Stimulated activated naive CD8-positive, alpha-beta T cell treated with anti-CD3 and anti-CD28 coated beads, Interleukin-15, Interleukin-2, amounts not matched to agents 100 ng/mL and 50 ng/mL, for 24 hours (primary cell): ENCODE data around the gene INPP5D.
"Not testable (repeated sequence)": the region's sequence is repeated elsewhere in the genome, so short reads cannot be mapped to it uniquely, and the experiment has no call there.

ENCODE experiments used
- H3K27ac Mint-ChIP-seq: one replicate; pipeline ENCODE4 v1.8.0; 2021; ENCODE audit warnings: mild to moderate bottlenecking, mixed read lengths
- H3K27me3 Mint-ChIP-seq: one replicate; pipeline ENCODE4 v1.8.0; 2021; ENCODE audit warnings: mixed read lengths
- H3K36me3 Mint-ChIP-seq: one replicate; pipeline ENCODE4 v1.8.0; 2021; ENCODE audit warnings: low read depth, mixed read lengths
- H3K4me1 Mint-ChIP-seq: one replicate; pipeline ENCODE4 v1.8.0; 2021; ENCODE audit warnings: low read depth, mixed read lengths
- H3K4me3 Mint-ChIP-seq: one replicate; pipeline ENCODE4 v1.8.0; 2021; ENCODE audit warnings: mild to moderate bottlenecking, mixed read lengths
- H3K9me3 Mint-ChIP-seq: one replicate; pipeline ENCODE4 v1.8.0; 2021; ENCODE audit warnings: mixed read lengths

Gene INPP5D

DNA sequence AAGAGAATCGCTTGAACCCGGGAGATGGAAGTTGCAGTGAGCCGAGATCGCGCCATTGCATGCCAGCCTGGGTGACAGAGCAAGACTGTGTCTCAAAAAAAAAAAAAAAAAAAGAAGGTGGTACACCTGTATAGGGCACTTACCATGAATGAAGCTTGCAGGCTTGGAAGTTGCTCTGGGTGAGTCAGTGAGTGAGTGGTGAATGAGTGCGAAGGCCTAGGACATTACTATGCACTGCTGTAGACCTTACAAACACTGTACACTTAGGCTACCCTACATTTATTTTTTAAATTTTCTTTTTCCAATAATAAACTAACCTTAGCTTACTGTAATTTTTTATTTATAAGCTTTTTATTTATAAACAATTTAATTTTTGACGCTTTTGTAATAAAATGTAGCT, 113.0 kb downstream of the INPP5D start:
- H3K9me3 Mint-ChIP-seq, result no peaks in the 10 kb centered on the region
- peaks cover 52% of the 10 kb centered on the region for H3K36me3 Mint-ChIP-seq
- no peak overlapping the region for H3K27ac Mint-ChIP-seq
- H3K4me1 Mint-ChIP-seq, result no peaks in the 10 kb centered on the region
- no peak overlapping the region for H3K4me3 Mint-ChIP-seq
- H3K27me3 Mint-ChIP-seq, result no peaks in the 10 kb centered on the region

DNA sequence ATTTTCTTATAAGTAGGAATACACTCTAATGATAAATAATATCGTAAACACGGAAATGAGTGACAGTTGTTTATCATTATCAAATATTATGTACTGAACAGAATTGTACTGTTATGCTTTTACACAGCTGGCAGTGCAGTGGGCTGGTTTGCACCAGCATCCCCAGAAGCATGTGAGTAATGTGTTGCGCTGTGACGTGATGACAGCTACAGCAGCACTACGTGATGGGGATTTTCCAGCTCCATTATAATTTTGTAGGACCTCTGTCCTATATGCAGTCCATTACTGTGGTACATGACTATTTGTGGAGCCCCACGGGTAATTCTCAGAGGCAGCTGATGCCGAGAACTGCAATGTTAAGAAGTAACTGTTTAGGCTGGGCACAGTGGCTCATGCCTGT, 114.0 kb downstream of the INPP5D start:
- Mint-ChIP-seq H3K4me1 (no peaks in the 10 kb centered on the region), H3K36me3 (peaks cover 55% of the 10 kb centered on the region), H3K4me3 (no peak overlapping the region), H3K27ac (no peak overlapping the region), H3K27me3 (no peaks in the 10 kb centered on the region), H3K9me3 (no peaks in the 10 kb centered on the region)

DNA sequence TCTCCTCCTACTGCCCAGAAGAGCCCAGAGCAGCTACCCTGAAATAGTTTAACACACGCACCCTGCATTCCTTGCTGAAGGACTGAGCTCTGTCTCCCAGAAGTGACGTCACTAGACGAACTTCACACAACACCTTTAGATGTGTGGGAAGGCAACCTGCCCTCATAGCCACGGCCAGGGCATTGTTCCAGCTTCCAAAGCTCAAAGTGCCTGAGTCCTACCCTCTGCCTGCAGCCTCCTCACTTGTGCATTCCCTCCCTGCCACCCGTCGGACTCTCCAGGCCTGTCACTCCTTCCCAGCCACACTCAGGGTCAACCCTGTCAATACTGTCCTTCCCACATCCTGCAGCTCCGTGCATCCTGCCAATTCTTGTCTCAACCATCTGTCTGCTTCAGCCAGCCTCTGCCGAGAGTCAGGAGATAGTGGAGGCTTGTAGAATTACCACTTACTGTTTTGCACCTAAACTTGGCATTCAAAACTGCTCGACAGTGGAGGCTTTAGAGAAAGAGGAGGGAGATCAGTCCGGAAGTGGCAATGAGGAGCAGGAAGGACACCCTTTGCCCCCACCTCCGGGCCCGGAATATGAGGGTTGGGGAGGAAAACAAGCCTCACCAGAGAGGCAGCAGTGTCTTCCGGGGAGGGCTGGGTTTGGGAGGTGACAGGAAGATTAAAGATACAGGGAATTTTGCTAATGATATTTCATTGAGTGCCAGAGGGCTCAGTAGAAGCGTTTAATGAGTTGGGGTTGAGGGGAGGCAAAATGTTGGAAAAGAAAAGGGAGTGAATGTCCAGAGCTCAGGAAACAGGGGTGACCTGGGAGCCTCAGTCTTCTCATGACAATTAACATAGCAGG, 119.1 kb downstream of the INPP5D start:
- Mint-ChIP-seq H3K36me3 (peaks cover 59% of the 10 kb centered on the region), H3K9me3 (no peaks in the 10 kb centered on the region), H3K4me1 (no peaks in the 10 kb centered on the region), H3K27me3 (no peaks in the 10 kb centered on the region), H3K27ac (no peak overlapping the region), H3K4me3 (no peak overlapping the region)

DNA sequence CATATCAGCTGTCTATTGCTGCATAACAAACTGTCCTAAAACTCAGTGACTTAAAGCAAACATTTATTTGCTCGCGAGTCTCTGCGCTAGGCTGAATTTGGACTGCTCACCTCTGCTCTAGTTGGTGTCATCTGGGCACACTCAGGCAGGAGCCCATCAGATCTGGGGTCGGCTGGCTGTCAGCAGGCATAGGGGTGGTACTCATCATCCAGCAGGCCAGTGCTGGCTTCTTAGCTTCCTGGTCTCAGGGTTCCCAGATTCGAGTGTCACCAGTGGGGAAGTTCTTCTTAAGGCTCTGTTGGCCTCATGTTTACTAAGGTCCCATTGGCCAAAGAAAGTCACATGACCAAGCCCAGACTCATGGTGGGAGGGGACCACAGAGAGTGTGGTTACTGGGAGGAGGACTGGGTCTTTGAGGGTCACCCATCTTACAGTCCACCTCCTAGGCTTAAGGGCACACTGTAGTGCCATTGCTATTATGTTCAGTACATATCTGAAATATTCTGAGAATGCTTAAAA, 119.8 kb downstream of the INPP5D start:
- Mint-ChIP-seq H3K4me3 (no peak overlapping the region), H3K27me3 (no peaks in the 10 kb centered on the region), H3K36me3 (peaks cover 66% of the 10 kb centered on the region), H3K9me3 (no peaks in the 10 kb centered on the region), H3K27ac (no peak overlapping the region), H3K4me1 (no peaks in the 10 kb centered on the region)

DNA sequence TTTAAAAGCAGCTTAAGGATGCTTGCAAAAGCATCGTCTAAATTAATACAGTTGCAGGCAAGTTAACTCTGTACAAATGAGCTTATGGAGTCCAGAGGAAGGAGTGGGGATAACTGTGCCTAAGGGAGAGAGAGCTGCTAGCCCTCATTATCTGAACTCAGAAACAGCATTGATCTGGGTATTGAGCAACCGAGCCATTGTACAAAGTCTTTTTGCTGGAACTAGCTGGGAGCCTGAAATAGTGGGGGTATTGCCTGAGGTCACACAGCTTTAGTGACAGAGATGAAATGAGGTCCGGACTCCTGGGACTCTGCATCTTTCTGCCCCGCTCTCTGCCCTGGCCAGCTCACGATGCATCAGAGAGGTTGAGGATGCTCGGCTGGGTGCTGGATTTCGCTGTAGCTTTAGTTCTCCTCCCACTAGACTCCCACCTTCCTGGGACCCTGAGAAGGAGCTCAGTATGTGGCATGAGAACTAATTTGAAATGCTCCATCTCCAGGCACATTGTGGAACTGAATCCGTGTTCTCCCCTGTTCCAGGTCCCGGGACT, 123.8 kb downstream of the INPP5D start:
- Mint-ChIP-seq H3K4me3 (no peak overlapping the region), H3K4me1 (no peaks in the 10 kb centered on the region), H3K27me3 (no peaks in the 10 kb centered on the region), H3K36me3 (peaks cover 69% of the 10 kb centered on the region), H3K9me3 (no peaks in the 10 kb centered on the region), H3K27ac (no peak overlapping the region)

DNA sequence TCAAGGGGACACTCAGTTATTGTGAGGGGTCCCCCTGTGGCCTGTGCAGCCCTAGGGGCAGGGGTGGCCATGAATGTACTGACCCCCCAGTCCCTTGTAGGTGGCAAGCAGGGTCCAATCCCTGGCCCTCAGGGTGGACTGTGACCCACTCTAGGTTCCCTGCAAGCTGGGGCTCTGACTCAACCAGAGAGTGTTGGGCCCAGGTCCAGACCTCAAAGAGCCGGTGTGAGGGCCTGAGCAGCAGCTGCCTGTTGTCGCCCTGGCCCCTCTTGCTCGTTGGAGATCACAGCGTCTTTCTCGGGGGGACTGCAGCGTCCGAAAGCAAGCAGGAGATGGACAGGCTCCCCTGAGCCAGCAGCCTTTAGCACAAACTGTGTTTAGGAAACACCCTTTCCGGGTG, 124.5 kb downstream of the INPP5D start:
- H3K4me1 Mint-ChIP-seq, result no peaks in the 10 kb centered on the region
- H3K27me3 Mint-ChIP-seq, result no peaks in the 10 kb centered on the region
- no peaks in the 10 kb centered on the region for H3K9me3 Mint-ChIP-seq
- H3K4me3 Mint-ChIP-seq, result no peak overlapping the region
- peaks cover 66% of the 10 kb centered on the region for H3K36me3 Mint-ChIP-seq
- H3K27ac Mint-ChIP-seq, result no peak overlapping the region

DNA sequence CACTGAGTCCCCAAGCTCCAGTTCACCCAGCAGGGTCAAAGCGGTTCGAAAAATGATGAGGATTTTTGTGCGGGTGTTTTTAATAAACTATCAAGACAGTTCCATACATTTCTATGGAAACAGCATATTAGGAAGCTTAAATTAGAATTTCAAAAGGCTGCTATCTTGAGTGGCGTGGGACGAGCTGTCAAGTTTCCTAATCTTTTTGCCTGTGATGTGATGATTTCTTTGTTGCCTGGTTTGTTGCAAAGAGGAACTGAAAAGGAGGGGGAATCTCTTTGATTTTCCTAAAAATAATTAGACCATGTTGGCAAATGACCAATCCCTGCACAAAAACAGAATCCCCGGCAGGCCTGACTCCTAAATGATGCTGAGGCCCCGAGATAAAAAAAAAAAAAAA, 125.2 kb downstream of the INPP5D start:
- H3K27ac Mint-ChIP-seq, result peak overlapping the region; percentile 65
- peaks cover 68% of the 10 kb centered on the region for H3K36me3 Mint-ChIP-seq
- H3K9me3 Mint-ChIP-seq, result no peaks in the 10 kb centered on the region
- no peaks in the 10 kb centered on the region for H3K4me1 Mint-ChIP-seq
- no peaks in the 10 kb centered on the region for H3K27me3 Mint-ChIP-seq
- H3K4me3 Mint-ChIP-seq, result no peak overlapping the region

DNA sequence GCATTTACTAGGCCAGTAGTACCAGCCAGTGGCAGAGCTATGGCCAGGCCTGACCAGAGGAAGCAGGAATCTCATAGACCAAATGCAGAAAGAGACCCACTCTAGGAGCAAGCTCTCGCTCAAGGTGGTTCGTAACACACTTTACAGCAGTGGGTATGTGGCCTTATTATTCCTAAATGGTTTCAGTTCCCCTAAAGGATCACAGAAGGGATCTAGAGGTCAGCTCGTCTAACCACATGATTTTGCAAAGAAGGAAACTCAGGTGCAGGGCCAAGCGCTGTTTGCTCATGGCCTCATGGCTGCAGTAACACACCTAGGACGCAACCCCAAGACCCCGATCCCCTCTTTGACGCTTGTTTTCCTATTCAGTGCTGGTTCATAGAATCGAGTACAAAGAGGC, 125.8 kb downstream of the INPP5D start:
- Mint-ChIP-seq H3K4me3 (no peak overlapping the region), H3K27me3 (no peaks in the 10 kb centered on the region), H3K4me1 (no peaks in the 10 kb centered on the region), H3K9me3 (no peaks in the 10 kb centered on the region), H3K36me3 (peaks cover 71% of the 10 kb centered on the region), H3K27ac (peak overlapping the region; percentile 65)

DNA sequence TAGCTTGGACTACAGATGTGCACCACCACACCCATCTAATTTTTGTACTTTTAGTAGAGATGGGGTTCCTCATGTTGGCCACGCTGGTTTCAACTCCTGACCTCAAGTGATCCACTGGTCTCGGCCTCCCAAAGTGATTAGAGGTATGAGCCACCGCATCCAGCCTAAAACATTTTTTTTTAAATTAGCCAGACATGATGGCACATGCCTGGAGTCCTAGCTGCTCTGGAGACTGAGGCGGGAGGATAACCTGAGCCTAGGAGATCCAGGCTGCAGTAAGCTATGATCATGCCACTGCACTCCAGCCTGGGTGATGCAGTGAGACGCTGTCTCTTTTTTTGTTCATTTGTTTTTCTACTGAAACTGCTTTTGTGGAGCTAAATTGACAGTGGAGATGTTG, 126.7 kb downstream of the INPP5D start:
- peak overlapping the region; percentile 41 for H3K27ac Mint-ChIP-seq
- H3K27me3 Mint-ChIP-seq, result no peaks in the 10 kb centered on the region
- H3K9me3 Mint-ChIP-seq, result no peaks in the 10 kb centered on the region
- no peak overlapping the region for H3K4me3 Mint-ChIP-seq
- no peaks in the 10 kb centered on the region for H3K4me1 Mint-ChIP-seq
- H3K36me3 Mint-ChIP-seq, result peaks cover 72% of the 10 kb centered on the region

DNA sequence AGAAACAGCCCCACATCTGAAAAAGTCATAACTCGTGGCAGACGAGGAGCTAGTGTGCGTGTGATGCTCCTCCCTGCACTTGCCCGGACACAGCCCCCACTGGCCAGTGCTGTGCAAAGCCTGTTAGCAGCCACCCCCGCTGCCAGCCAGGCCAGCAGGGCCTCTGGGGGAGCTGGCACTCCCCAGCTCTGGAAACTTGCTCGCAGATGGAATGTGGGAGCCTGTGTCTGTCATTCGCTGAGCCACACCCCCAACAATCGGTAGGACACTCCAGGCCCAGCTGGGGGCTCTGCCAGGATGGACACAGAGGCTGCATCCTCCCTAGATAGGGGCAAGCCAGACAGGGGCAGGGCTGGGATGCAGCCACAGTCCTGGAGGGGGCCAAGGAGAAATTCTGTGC, 128.9 kb downstream of the INPP5D start:
- Mint-ChIP-seq H3K27me3 (no peaks in the 10 kb centered on the region), H3K9me3 (no peaks in the 10 kb centered on the region), H3K36me3 (peaks cover 68% of the 10 kb centered on the region), H3K27ac (no peak overlapping the region), H3K4me1 (no peaks in the 10 kb centered on the region), H3K4me3 (no peak overlapping the region)

DNA sequence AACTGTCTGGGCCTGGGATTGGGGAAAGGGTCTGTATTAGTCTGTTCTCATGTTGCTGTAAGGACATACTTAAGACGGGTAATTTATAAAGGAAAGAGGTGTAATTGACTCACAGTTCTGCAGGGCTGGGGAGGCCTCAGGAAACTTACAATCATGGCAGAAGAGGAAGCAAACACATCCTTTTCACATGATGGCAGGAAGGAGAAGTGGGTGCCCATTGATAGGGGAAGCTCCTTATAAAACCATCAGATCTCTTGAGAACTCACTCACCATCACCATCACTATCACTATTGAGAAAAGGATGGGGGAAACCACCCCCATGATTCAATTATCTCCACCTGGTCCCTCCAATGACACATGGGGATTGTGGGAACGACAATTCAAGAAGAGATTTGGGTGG, 130.9 kb downstream of the INPP5D start:
- not testable (repeated sequence) for H3K4me1 Mint-ChIP-seq, H3K27me3 Mint-ChIP-seq, H3K9me3 Mint-ChIP-seq, H3K4me3 Mint-ChIP-seq
- H3K36me3 Mint-ChIP-seq, result peaks cover 57% of the 10 kb centered on the region
- H3K27ac Mint-ChIP-seq, result peak overlapping the region; percentile 1

DNA sequence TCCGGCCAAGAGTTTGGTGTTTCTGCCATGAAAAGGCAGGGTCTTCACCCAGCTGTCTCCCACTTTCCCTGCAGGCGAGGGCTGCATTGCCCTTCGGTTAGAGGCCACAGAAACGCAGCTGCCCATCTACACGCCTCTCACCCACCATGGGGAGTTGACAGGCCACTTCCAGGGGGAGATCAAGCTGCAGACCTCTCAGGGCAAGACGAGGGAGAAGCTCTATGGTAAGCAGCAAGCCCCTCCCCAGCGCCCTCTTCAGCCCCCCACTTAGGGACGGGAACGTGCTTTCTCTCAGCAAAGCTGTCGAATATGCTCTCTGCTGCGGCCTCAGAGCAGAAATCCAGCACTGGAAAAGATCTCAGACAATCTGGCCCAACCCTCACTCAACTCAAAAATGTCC, 133.6 kb downstream of the INPP5D start:
- H3K4me3 Mint-ChIP-seq, result no peak overlapping the region
- H3K9me3 Mint-ChIP-seq, result no peaks in the 10 kb centered on the region
- no peaks in the 10 kb centered on the region for H3K27me3 Mint-ChIP-seq
- no peaks in the 10 kb centered on the region for H3K4me1 Mint-ChIP-seq
- H3K36me3 Mint-ChIP-seq, result peaks cover 62% of the 10 kb centered on the region
- H3K27ac Mint-ChIP-seq, result no peak overlapping the region

DNA sequence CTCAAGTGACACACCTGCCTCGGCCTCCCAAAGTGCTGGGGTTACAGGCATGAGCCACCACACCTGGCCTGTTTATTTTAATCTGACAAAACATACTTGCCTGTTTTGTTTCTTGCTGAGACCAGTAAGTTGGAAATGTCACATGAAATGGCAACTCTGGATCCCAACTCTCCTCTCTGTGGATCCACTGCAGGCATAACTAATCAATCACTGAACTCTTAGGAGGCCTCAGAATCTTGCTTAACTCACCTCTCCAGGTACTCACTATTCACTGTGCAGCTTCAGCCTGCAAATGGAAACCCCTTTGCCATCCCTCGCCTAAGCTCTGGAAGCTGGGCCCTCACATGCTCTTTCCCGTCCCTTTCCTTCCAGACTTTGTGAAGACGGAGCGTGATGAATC, 134.9 kb downstream of the INPP5D start:
- Mint-ChIP-seq H3K27ac (no peak overlapping the region), H3K36me3 (peaks cover 58% of the 10 kb centered on the region), H3K4me1 (no peaks in the 10 kb centered on the region), H3K4me3 (no peak overlapping the region), H3K27me3 (no peaks in the 10 kb centered on the region), H3K9me3 (no peaks in the 10 kb centered on the region)

DNA sequence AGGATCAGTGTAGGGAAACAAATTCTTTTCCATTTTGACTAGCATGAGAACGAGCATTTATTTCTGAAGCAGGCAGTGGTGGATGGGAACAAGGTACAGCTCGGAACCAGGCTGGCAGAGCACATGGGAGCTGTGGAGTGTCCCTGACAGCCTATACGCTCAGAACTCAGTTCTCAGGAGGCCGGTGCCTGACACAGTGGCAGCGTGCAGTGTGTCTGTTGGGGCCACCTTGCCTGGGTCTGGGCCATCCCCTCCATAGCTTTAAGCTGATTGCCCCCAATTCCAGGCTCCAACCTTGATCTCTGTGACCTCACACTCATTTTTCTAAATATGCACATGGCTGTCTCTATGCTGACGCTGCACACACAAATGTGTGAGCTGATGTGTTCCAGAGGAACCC, 136.9 kb downstream of the INPP5D start:
- no peaks in the 10 kb centered on the region for H3K4me1 Mint-ChIP-seq
- H3K36me3 Mint-ChIP-seq, result peaks cover 58% of the 10 kb centered on the region
- H3K9me3 Mint-ChIP-seq, result peaks cover 3% of the 10 kb centered on the region
- peak overlapping the region; percentile 23 for H3K27ac Mint-ChIP-seq
- no peaks in the 10 kb centered on the region for H3K27me3 Mint-ChIP-seq
- no peak overlapping the region for H3K4me3 Mint-ChIP-seq

DNA sequence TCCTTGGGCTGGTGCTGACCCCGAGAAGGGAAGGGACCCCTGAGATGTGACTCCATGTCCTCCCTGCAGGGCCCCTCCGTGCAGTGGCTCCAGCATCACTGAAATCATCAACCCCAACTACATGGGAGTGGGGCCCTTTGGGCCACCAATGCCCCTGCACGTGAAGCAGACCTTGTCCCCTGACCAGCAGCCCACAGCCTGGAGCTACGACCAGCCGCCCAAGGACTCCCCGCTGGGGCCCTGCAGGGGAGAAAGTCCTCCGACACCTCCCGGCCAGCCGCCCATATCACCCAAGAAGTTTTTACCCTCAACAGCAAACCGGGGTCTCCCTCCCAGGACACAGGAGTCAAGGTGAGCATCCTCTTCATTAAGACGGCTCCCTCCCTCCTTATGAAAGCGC, 137.9 kb downstream of the INPP5D start:
- Mint-ChIP-seq H3K36me3 (peaks cover 63% of the 10 kb centered on the region), H3K27me3 (no peaks in the 10 kb centered on the region), H3K4me3 (no peak overlapping the region), H3K9me3 (peaks cover 3% of the 10 kb centered on the region), H3K4me1 (no peaks in the 10 kb centered on the region), H3K27ac (no peak overlapping the region)

DNA sequence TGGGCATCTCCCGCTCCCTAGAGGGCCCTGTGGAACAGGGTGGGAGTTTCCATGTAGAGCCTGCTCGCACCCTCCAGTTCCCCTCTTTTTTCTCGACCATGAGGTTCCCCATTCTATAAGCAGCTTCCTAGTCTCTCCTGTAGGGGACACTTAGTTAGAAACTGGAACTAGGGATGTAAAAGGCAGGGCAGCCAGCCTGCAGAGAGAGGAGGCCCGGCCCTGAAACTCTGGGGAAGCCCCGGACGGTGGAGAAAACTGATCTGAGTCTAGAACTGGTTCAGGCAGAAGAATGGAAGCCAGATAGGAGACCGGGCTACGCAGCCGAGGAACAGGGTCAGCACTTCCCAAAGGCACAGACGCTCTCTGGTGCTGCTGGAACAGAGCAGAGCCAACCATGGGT, 139.7 kb downstream of the INPP5D start:
- H3K36me3 Mint-ChIP-seq, result peaks cover 70% of the 10 kb centered on the region
- no peaks in the 10 kb centered on the region for H3K27me3 Mint-ChIP-seq
- H3K4me3 Mint-ChIP-seq, result no peak overlapping the region
- no peak overlapping the region for H3K27ac Mint-ChIP-seq
- peaks cover 3% of the 10 kb centered on the region for H3K9me3 Mint-ChIP-seq
- H3K4me1 Mint-ChIP-seq, result no peaks in the 10 kb centered on the region
